Nephron progenitor cell (in vitro differentiated cells): ENCODE measurements around the gene MKRN3.

Experiments used
- DNase-seq: peaks from one replicate; pipeline ENCODE4 v3.0.0; 2021
- H3K27ac Mint-ChIP-seq: 2 replicates; pipeline ENCODE4 v1.8.0; 2021; ENCODE audit warnings: mild to moderate bottlenecking, moderate library complexity, mixed read lengths
- H3K27me3 Mint-ChIP-seq: 2 replicates; pipeline ENCODE4 v1.8.0; 2021; ENCODE audit warnings: mild to moderate bottlenecking, low read depth, mixed read lengths; ENCODE audit not compliant: poor library complexity
- H3K36me3 Mint-ChIP-seq: 2 replicates; pipeline ENCODE4 v1.8.0; 2021; ENCODE audit warnings: low read depth, mixed read lengths
- H3K4me1 Mint-ChIP-seq: 2 replicates; pipeline ENCODE4 v1.8.0; 2021; ENCODE audit warnings: mixed read lengths
- H3K4me3 Mint-ChIP-seq: 2 replicates; pipeline ENCODE4 v1.8.0; 2021; ENCODE audit warnings: mild to moderate bottlenecking, moderate library complexity, mixed read lengths
- H3K9me3 Mint-ChIP-seq: 2 replicates; pipeline ENCODE4 v1.8.0; 2021; ENCODE audit warnings: mild to moderate bottlenecking, moderate library complexity, mixed read lengths
- CTCF ChIP-seq: fragments of 200-600 bp; sonication (generic); IDR thresholded peaks from 2 replicates; pipeline ENCODE4 v1.5.0; 2021; ENCODE audit warnings: antibody characterized with exemption

Gene MKRN3

DNA sequence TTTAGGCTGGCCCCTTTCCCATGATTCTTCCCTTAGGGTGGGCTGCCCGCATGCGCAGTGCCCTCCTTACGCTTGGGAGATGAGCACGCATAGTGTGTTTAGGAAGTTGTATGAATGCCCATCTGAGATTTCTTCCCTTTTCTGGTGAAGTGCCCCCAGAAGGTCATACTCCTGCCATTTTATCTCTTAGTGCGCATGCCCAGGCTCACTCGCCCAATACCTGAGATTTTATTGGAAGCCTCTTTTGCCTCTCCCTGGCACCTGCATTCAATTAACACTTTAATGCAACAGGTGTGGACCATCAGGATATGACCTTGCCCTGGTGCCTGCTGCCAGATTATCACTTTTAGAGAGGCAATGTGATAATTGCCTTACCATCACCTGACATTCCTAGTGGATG, 36.6 kb downstream of the MKRN3 start:
- no peak for TF ChIP-seq CTCF
- H3K4me3 Mint-ChIP-seq, result no peak overlapping the region
- no peaks in the 10 kb centered on the region for H3K36me3 Mint-ChIP-seq
- peaks cover 62% of the 10 kb centered on the region for H3K9me3 Mint-ChIP-seq
- DNase-seq, result no peak
- H3K4me1 Mint-ChIP-seq, result no peaks in the 10 kb centered on the region
- H3K27me3 Mint-ChIP-seq, result peaks cover 13% of the 10 kb centered on the region
- no peak overlapping the region for H3K27ac Mint-ChIP-seq

DNA sequence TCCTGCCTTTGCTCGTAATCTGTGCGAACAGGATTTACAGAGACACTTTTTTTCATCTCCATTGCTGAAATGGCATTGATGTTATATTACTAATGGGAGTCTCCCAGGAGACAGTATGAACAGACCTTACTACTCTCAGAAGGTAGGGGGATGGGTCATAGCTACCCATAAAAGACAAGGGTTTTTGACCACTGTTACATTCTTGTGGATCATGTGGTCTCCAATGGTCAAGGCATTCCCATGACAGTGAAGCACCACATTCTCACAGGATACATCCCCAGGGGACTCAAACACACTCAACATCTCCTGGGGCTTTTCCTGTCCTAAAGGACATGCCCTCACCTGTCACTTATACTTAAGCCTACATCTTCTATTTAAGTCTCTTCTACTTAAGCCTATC, 40.8 kb downstream of the MKRN3 start:
- no peak overlapping the region for H3K27ac Mint-ChIP-seq
- no peaks in the 10 kb centered on the region for H3K36me3 Mint-ChIP-seq
- DNase-seq, result no peak
- H3K27me3 Mint-ChIP-seq, result peaks cover 14% of the 10 kb centered on the region
- TF ChIP-seq CTCF, result no peak
- no peaks in the 10 kb centered on the region for H3K4me1 Mint-ChIP-seq
- H3K4me3 Mint-ChIP-seq, result no peak overlapping the region
- peaks cover 67% of the 10 kb centered on the region for H3K9me3 Mint-ChIP-seq

DNA sequence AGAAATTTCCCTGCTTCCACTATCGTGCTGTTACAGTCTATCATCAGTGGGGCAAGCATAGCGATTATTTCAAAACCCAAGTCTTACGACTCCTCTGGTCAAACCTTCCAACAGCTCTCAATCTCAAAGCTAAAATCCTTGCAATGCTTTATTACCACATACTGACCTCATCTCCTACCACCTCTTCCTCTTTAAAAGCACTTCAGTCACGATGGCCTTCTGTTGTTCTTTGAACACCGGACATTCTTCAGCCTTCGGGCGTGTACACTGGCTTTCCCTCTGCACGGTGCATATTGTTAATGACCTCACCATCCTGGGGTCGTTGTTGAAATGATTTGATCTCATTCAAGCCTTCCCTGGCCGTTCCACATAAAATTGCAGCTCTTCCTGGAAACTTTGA, 51.1 kb downstream of the MKRN3 start:
- peaks cover 6% of the 10 kb centered on the region for H3K27me3 Mint-ChIP-seq
- H3K27ac Mint-ChIP-seq, result no peak overlapping the region
- no peak for DNase-seq
- H3K4me1 Mint-ChIP-seq, result no peaks in the 10 kb centered on the region
- no peak for TF ChIP-seq CTCF
- no peak overlapping the region for H3K4me3 Mint-ChIP-seq
- H3K9me3 Mint-ChIP-seq, result peaks cover 36% of the 10 kb centered on the region
- H3K36me3 Mint-ChIP-seq, result no peaks in the 10 kb centered on the region
